GM12892 (cell line): ENCODE data around the gene NLRC5.
A peak's percentile ranks its signal among the peaks of the same experiment; 100 is the strongest.

Experiments
- DNase-seq: peaks from one replicate; pipeline ENCODE4 v3.0.0; 2011; ENCODE audit not compliant: insufficient read length
- FAIRE-seq: peaks from 2 replicates; lab custom pipeline; 2011; peaks lifted over from hg19 to GRCh38; lab: Jason Lieb, UNC
- POLR2A ChIP-seq: IDR thresholded peaks from 2 replicates; pipeline ENCODE4 v1.6.1; 2011; ENCODE audit warnings: low read depth, low read length, control low read depth
- POLR2AphosphoS5 ChIP-seq: IDR thresholded peaks from 2 replicates; pipeline ENCODE4 v1.6.1; 2011; ENCODE audit warnings: low read depth, low read length, control low read depth
- TAF1 ChIP-seq: IDR thresholded peaks from 2 replicates; pipeline ENCODE4 v1.6.1; 2011; ENCODE audit warnings: low read depth, mild to moderate bottlenecking, control low read depth, low read length, borderline replicate concordance

The NLRC5 gene

GRCh38 chr16:57032346-57032745 is 43.0 kb downstream of the NLRC5 start:
- no peak for TF ChIP-seq POLR2A
- no peak for TF ChIP-seq TAF1
- TF ChIP-seq POLR2AphosphoS5: no peak
- no peak for DNase-seq
- FAIRE-seq: no peak

- FAIRE-seq (peak; percentile 24), DNase-seq (no peak)
- TF ChIP-seq POLR2AphosphoS5 (no peak), POLR2A (no peak), TAF1 (no peak)
Measured at GRCh38 chr16:57032931-57033330, 43.6 kb downstream of the NLRC5 start.

- DNase-seq (no peak), FAIRE-seq (no peak)
- no peak for TF ChIP-seq TAF1
- TF ChIP-seq POLR2AphosphoS5: no peak; the same call in 1 of the 2 replicates
Measured at GRCh38 chr16:57036315-57036714, 47.0 kb downstream of the NLRC5 start.

GRCh38 chr16:57036945-57037344 is 47.6 kb downstream of the NLRC5 start:
- TF ChIP-seq TAF1 (no peak), POLR2AphosphoS5 (no peak), POLR2A (no peak)
- no peak for FAIRE-seq
- DNase-seq: no peak

GRCh38 chr16:57038166-57038565 is 48.8 kb downstream of the NLRC5 start:
- DNase-seq (no peak), FAIRE-seq (no peak)
- no peak for TF ChIP-seq POLR2AphosphoS5
- no peak for TF ChIP-seq TAF1
- no peak for TF ChIP-seq POLR2A

GRCh38 chr16:57039148-57039812 is 49.9 kb downstream of the NLRC5 start:
- TF ChIP-seq TAF1: no peak
- TF ChIP-seq POLR2AphosphoS5: no peak
- no peak; the same call in 1 of the 2 replicates for TF ChIP-seq POLR2A
- DNase-seq (peak; percentile 46), FAIRE-seq (peak; percentile 93)

GRCh38 chr16:57041182-57042156 is 52.1 kb downstream of the NLRC5 start:
- no peak for TF ChIP-seq POLR2AphosphoS5
- no peak; the same call in 1 of the 2 replicates for TF ChIP-seq POLR2A
- 0 out of 2 replicates have a peak, but pooled peaks have one; percentile 2 for TF ChIP-seq TAF1
- DNase-seq (peak; percentile 46), FAIRE-seq (peak; percentile 97)

- no peak; the same call in 1 of the 2 replicates for TF ChIP-seq POLR2AphosphoS5
- 0 out of 2 replicates have a peak, but pooled peaks have one; percentile 9 for TF ChIP-seq TAF1
- FAIRE-seq (peak; percentile 98), DNase-seq (peak; percentile 71)
Measured at GRCh38 chr16:57042157-57043111, 53.1 kb downstream of the NLRC5 start.

- TF ChIP-seq POLR2A (no peak), TAF1 (no peak), POLR2AphosphoS5 (no peak)
- DNase-seq (no peak), FAIRE-seq (no peak)
Measured at GRCh38 chr16:57043248-57043647, 53.9 kb downstream of the NLRC5 start.

GRCh38 chr16:57044931-57045693 is 55.8 kb downstream of the NLRC5 start:
- no peak for FAIRE-seq
- no peak for TF ChIP-seq POLR2AphosphoS5
- TF ChIP-seq TAF1: no peak
- no peak for TF ChIP-seq POLR2A
- DNase-seq: no peak

- TF ChIP-seq POLR2AphosphoS5 (peak; percentile 62), POLR2A (no peak)
- DNase-seq (peak; percentile 47), FAIRE-seq (peak; percentile 94)
Measured at GRCh38 chr16:57045694-57046381, 56.5 kb downstream of the NLRC5 start.
